Measurements from ENCODE around the gene MLYCD. TPM values are rescaled to one million over a fixed set of nuclear protein-coding genes. Genes with fewer than 3 reads are reported as not detected.

Gene MLYCD
- total RNA-seq, 4 donors from 2014 or later = 9.9 to 17.6 (median 12.2) TPM

DNA sequence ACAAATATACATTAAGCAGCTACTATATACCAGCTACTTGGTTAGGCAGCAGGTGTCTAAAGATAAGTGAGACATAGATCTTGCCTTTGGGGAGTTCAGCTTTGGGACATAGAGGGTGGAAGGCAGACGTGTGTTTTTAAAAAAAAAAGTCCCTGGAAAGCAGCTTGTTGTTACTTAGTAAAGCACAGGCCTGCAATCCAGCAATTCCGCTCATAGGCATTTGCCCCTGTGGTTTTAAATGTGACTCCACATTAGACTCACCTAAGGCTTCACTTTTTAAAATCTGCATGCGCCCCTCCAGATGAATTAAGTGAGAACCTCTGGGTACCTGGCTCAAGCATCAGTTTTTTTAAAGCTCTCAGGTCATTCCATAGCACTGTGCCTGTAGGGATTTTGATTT is 7.2 kb upstream of the MLYCD start:
- Histone ChIP-seq H3K4me3 (no peak overlapping the region), H3K27ac (no peak overlapping the region), H3K27me3 (no peaks in the 10 kb centered on the region), H3K9me3 (peaks cover 0 to 17% (median 0%) of the 10 kb centered on the region in 3 donors), H3K4me1 (no peaks in the 10 kb centered on the region), H3K36me3 (no peaks in the 10 kb centered on the region)
- TF ChIP-seq POLR2A (IDR thresholded peaks at IDR 0.05) = no peak
- no peak for TF ChIP-seq POLR2AphosphoS5 (IDR thresholded peaks at IDR 0.05)
- TF ChIP-seq, protein P1, sequence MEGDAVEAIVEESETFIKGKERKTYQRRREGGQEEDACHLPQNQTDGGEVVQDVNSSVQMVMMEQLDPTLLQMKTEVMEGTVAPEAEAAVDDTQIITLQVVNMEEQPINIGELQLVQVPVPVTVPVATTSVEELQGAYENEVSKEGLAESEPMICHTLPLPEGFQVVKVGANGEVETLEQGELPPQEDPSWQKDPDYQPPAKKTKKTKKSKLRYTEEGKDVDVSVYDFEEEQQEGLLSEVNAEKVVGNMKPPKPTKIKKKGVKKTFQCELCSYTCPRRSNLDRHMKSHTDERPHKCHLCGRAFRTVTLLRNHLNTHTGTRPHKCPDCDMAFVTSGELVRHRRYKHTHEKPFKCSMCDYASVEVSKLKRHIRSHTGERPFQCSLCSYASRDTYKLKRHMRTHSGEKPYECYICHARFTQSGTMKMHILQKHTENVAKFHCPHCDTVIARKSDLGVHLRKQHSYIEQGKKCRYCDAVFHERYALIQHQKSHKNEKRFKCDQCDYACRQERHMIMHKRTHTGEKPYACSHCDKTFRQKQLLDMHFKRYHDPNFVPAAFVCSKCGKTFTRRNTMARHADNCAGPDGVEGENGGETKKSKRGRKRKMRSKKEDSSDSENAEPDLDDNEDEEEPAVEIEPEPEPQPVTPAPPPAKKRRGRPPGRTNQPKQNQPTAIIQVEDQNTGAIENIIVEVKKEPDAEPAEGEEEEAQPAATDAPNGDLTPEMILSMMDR (IDR thresholded peaks at IDR 0.05) = no peak
- TF ChIP-seq EP300 (IDR thresholded peaks at IDR 0.05) = no peak
- no peak for ATAC-seq
- WGBS, 2 donors (ENCODE audit: low coverage in 1 of 2) = 79 to 81% methylated on average over 2 to 3 of the region's 3 CpGs

DNA sequence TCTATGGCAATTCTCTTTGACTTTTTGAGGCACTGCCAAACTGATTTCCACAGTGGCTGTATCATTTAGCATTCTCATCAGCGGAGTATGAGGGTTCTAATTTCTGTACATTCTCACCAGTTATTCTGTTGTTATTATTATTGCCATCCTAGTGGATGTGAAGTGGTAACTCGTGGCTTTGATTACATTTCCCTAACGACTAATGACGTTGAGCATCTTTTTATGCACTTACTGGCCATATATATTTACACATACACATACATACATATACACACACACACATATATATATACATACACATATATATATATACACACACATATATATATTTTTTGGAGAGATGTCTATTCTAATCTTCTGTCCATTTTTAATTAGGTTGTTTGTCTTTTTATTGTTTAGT is 3.7 kb upstream of the MLYCD start:
- H3K27me3 ChIP-seq = no peaks in the 10 kb centered on the region
- peaks cover 0 to 16% (median 11%) of the 10 kb centered on the region in 3 donors for H3K4me1 ChIP-seq
- TF ChIP-seq EP300 (IDR thresholded peaks at IDR 0.05) = no peak
- TF ChIP-seq, protein P1 (IDR thresholded peaks at IDR 0.05) = no peak
- TF ChIP-seq POLR2AphosphoS5 (IDR thresholded peaks at IDR 0.05) = no peak
- TF ChIP-seq POLR2A (IDR thresholded peaks at IDR 0.05) = no peak
- H3K4me3 ChIP-seq = no peak overlapping the region
- WGBS, 2 donors (ENCODE audit: low coverage in 1 of 2) = 59 to 85% methylated on average over 4 of the region's 4 CpGs
- no peak for ATAC-seq
- H3K9me3 ChIP-seq = peaks cover 0 to 16% (median 0%) of the 10 kb centered on the region in 3 donors
- H3K36me3 ChIP-seq = no peaks in the 10 kb centered on the region
- no peak overlapping the region for H3K27ac ChIP-seq

DNA sequence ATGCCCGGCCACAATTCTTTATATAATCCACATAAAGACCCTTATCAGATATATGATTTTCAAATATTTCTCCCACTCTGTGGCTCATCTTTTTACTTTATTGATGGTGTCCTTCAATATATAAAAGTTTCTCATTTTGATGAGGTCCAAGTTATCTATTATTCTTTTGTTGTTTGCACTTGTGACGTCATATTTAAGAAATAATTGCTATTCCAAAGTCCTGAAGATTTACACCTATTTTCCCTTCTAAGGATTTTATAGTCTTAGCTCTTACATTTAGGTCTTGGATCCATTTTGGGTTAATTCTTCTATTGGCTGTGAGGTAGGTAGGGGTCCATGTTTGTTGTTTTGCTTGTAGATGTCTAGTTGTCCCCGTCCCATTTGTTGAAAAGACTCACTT is 3.0 kb upstream of the MLYCD start:
- TF ChIP-seq POLR2AphosphoS5 (IDR thresholded peaks at IDR 0.05) = no peak
- TF ChIP-seq, protein P1 (IDR thresholded peaks at IDR 0.05) = no peak
- no peak for TF ChIP-seq POLR2A (IDR thresholded peaks at IDR 0.05)
- TF ChIP-seq EP300 (IDR thresholded peaks at IDR 0.05) = no peak
- ATAC-seq = no peak
- H3K4me1 ChIP-seq = peaks cover 4 to 23% (median 18%) of the 10 kb centered on the region in 3 donors
- peaks cover 0 to 9% (median 0%) of the 10 kb centered on the region in 3 donors for H3K9me3 ChIP-seq
- no peak overlapping the region for H3K27ac ChIP-seq
- WGBS, 2 donors (ENCODE audit: low coverage in 1 of 2) = 93 to 94% methylated on average over 3 of the region's 3 CpGs
- H3K36me3 ChIP-seq = no peaks in the 10 kb centered on the region
- H3K4me3 ChIP-seq = no peak overlapping the region
- H3K27me3 ChIP-seq = no peaks in the 10 kb centered on the region

DNA sequence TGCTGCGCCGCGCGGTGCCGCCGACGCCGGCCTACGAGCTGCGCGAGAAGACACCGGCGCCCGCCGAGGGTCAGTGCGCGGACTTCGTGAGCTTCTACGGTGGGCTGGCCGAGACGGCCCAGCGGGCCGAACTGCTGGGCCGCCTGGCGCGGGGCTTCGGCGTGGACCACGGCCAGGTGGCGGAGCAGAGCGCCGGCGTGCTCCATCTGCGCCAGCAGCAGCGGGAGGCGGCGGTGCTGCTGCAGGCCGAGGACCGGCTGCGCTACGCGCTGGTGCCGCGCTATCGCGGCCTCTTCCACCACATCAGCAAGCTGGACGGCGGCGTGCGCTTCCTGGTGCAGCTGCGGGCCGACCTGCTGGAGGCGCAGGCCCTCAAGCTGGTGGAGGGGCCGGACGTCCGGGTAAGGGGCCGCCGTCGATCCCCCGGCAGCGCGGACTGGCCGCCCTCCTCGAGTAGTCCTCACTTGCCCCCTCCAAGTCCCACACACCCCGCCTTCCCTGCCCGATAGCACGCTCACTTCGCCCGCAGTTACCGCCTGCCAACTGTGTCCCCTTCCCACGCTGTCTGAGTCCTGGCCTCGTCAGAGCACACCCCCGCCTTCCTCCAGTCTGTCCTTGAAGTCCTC is 470 bp downstream of the MLYCD start:
- peak overlapping the region; percentile 68 to 95 for H3K4me3 ChIP-seq
- H3K27ac ChIP-seq = peak overlapping the region; percentile 94 to 98 (median 96)
- TF ChIP-seq, protein P1 (IDR thresholded peaks at IDR 0.05) = peak in 2 of 4 experiments; percentile 16 to 24
- TF ChIP-seq EP300 (IDR thresholded peaks at IDR 0.05) (no peak), POLR2AphosphoS5 (IDR thresholded peaks at IDR 0.05) (peak; percentile 11), POLR2A (IDR thresholded peaks at IDR 0.05) (no peak)
- peaks cover 4 to 57% (median 24%) of the 10 kb centered on the region in 3 donors for H3K4me1 ChIP-seq
- H3K36me3 ChIP-seq = peaks cover 0 to 7% of the 10 kb centered on the region in 2 donors
- WGBS, 2 donors (ENCODE audit: low coverage in 1 of 2) = 0 to 2% methylated on average over 8 to 26 of the region's 73 CpGs
- no peaks in the 10 kb centered on the region for H3K9me3 ChIP-seq
- no peaks in the 10 kb centered on the region for H3K27me3 ChIP-seq
- ATAC-seq = peak; percentile 37

DNA sequence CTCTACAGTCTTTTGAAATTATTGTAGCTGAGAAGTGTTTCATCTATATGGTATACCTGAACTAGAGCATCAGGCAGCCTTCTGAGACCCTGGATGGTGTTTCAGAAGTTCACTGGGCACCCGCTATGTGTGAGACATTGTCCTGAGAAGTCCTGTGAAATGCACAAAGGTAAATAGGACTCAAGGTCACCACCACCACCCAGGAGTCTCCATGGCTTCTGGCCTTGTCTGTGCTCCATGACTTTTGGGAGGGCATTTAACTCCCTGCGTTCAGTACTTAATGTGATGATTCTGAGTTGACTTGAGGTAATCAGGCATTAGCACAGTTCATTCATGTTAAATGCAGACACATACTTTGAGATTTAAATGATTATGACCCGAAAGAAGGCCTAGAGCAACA is 1.1 kb downstream of the MLYCD start:
- Histone ChIP-seq H3K27ac (peak overlapping the region; percentile 94 to 98 (median 96)), H3K9me3 (no peaks in the 10 kb centered on the region), H3K4me1 (peaks cover 4 to 62% (median 29%) of the 10 kb centered on the region in 3 donors), H3K36me3 (peaks cover 0 to 7% of the 10 kb centered on the region in 2 donors), H3K27me3 (no peaks in the 10 kb centered on the region), H3K4me3 (peak overlapping the region; percentile 68 to 95)
- TF ChIP-seq EP300 (IDR thresholded peaks at IDR 0.05) (no peak), POLR2AphosphoS5 (IDR thresholded peaks at IDR 0.05) (no peak), POLR2A (IDR thresholded peaks at IDR 0.05) (no peak)
- TF ChIP-seq, protein P1 (IDR thresholded peaks at IDR 0.05) = no peak
- WGBS, 2 donors (ENCODE audit: low coverage in 1 of 2) = 58 to 87% methylated on average over 3 of the region's 3 CpGs
- no peak for ATAC-seq

Measured in gastroesophageal sphincter (tissue), 4 donors.